ENCODE measurements around the gene GADD45G.

DNA sequence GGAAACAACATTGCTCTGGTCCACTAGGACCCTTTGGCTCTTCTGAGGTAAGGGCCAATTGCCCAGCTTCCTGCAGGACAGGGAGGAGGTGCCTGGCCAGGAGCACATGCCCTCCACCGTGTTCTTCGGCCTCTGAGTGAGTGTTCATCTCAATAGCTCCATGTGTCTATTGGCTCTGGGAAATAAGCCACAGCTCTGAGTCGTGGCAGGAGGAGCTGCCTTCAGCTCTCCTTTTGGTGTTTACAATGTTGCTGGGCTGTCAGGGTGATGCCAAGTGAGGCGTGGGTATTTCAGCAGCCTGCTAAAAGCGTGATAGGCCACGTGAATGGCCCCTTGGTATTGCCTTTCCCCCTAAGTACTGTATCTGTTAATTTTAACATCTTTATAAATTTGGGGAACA is 26.6 kb downstream of the GADD45G start:
- TF ChIP-seq, protein P1, sequence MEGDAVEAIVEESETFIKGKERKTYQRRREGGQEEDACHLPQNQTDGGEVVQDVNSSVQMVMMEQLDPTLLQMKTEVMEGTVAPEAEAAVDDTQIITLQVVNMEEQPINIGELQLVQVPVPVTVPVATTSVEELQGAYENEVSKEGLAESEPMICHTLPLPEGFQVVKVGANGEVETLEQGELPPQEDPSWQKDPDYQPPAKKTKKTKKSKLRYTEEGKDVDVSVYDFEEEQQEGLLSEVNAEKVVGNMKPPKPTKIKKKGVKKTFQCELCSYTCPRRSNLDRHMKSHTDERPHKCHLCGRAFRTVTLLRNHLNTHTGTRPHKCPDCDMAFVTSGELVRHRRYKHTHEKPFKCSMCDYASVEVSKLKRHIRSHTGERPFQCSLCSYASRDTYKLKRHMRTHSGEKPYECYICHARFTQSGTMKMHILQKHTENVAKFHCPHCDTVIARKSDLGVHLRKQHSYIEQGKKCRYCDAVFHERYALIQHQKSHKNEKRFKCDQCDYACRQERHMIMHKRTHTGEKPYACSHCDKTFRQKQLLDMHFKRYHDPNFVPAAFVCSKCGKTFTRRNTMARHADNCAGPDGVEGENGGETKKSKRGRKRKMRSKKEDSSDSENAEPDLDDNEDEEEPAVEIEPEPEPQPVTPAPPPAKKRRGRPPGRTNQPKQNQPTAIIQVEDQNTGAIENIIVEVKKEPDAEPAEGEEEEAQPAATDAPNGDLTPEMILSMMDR (conservative IDR thresholded peaks at IDR 0.05; ENCODE audit: low read depth, low read length): no peak
- no peak for TF ChIP-seq EZH2 (IDR thresholded peaks at IDR 0.05; ENCODE audit: borderline replicate concordance, low read depth, low read length, poor library complexity, severe bottlenecking)

Measured in A673 (cell line).